A172 (cell line): Measurements from ENCODE around the gene GPATCH1. TPM values are rescaled to one million over a fixed set of nuclear protein-coding genes. Genes with fewer than 3 reads are reported as not detected.

Source experiments
- DNase-seq: peaks from one replicate; pipeline ENCODE4 v3.0.0-alpha.2; 2015; ENCODE audit warnings: low spot score
- total RNA-seq: library from RNA; depleted of rRNA; stranded (reverse); fragments of >200 nt; shearing (Covaris generic); gene quantifications from 2 replicates; pipeline ENCODE4 v1.2.3, GENCODE V29; 2014

Gene GPATCH1
- total RNA-seq, 1 experiment from 2014 or later: 8.0 TPM

- DNase-seq: no peak
These were observed 17.6 kb upstream of the GPATCH1 start for GRCh38 chr19:33063356-33063752.

GRCh38 chr19:33063753-33064457 lies 17.1 kb upstream of the GPATCH1 start:
- DNase-seq: no peak

- no peak for DNase-seq
These were observed 16.6 kb upstream of the GPATCH1 start for GRCh38 chr19:33064458-33064791.

GRCh38 chr19:33064792-33065550 lies 16.0 kb upstream of the GPATCH1 start, which contains the start of gene RHPN2:
RHPN2 (minus strand) TSS chr19:33064888; CDS start chr19:33064852, 36 bp downstream.
- DNase-seq: peak; percentile 61

GRCh38 chr19:33066543-33066942 lies 14.4 kb upstream of the GPATCH1 start:
- no peak for DNase-seq

- no peak for DNase-seq
These were observed 13.9 kb upstream of the GPATCH1 start for GRCh38 chr19:33067121-33067520.

- peak; percentile 50 for DNase-seq
These were observed 9.1 kb upstream of the GPATCH1 start for GRCh38 chr19:33071887-33072286.

GRCh38 chr19:33075519-33075918 lies 5.5 kb upstream of the GPATCH1 start:
- no peak for DNase-seq

- DNase-seq: no peak
These were observed 4.7 kb downstream of the GPATCH1 start for GRCh38 chr19:33085570-33086128.

GRCh38 chr19:33086955-33087354 lies 6.0 kb downstream of the GPATCH1 start:
- no peak for DNase-seq

- DNase-seq: no peak
These were observed 8.0 kb downstream of the GPATCH1 start for GRCh38 chr19:33089010-33089409.

GRCh38 chr19:33090179-33090578 lies 9.2 kb downstream of the GPATCH1 start:
- DNase-seq: no peak

GRCh38 chr19:33093420-33094210 lies 12.6 kb downstream of the GPATCH1 start:
- no peak for DNase-seq

- no peak for DNase-seq
These were observed 13.6 kb downstream of the GPATCH1 start for GRCh38 chr19:33094436-33095067.

- no peak for DNase-seq
These were observed 15.0 kb downstream of the GPATCH1 start for GRCh38 chr19:33096005-33096404.

- peak; percentile 40 for DNase-seq
These were observed 17.1 kb downstream of the GPATCH1 start for GRCh38 chr19:33098055-33098534.

GRCh38 chr19:33100894-33101644 lies 20.1 kb downstream of the GPATCH1 start:
- DNase-seq: peak; percentile 38

GRCh38 chr19:33102893-33103292 lies 21.9 kb downstream of the GPATCH1 start:
- DNase-seq: no peak

GRCh38 chr19:33108161-33108560 lies 27.2 kb downstream of the GPATCH1 start:
- DNase-seq: no peak

- DNase-seq: peak; percentile 64
These were observed 29.3 kb downstream of the GPATCH1 start for GRCh38 chr19:33110137-33110910.
